HCT116 (cell line): ENCODE measurements around the gene ZBTB2.

Experiments
- ELF1 ChIP-seq: IDR thresholded peaks from 2 replicates; pipeline ENCODE4 v1.6.1; 2012; ENCODE audit warnings: low read depth, borderline replicate concordance
- EZH2 ChIP-seq: fragments of 200-600 bp; sonication (generic); IDR thresholded peaks from 2 replicates; pipeline ENCODE4 v1.6.1; 2017; ENCODE audit warnings: antibody characterized with exemption, mixed run types
- EZH2phosphoT487 ChIP-seq: fragments of 200-600 bp; IDR thresholded peaks from 2 replicates; pipeline ENCODE4 v1.6.1; 2018; ENCODE audit warnings: antibody characterized with exemption, borderline replicate concordance
- JUND ChIP-seq: IDR thresholded peaks from 2 replicates; pipeline ENCODE4 v1.6.1; 2012
- POLR2AphosphoS5 ChIP-seq: IDR thresholded peaks from 2 replicates; pipeline ENCODE4 v1.6.1; 2011; ENCODE audit warnings: mild to moderate bottlenecking, low read depth, low read length, moderate library complexity
- TCF7L2 ChIP-seq: IDR thresholded peaks from 2 replicates; pipeline ENCODE4 v1.7.0; 2011; ENCODE audit warnings: borderline replicate concordance, inconsistent platforms; ENCODE audit not compliant: insufficient read depth, insufficient read length; ENCODE audit errors: extremely low read depth
- ZFX ChIP-seq: fragments of 450-650 bp; IDR thresholded peaks from 2 replicates; pipeline ENCODE4 v1.6.1; 2017
- TF ChIP-seq, protein P1 (sequence below), 3 experiments: fragments of 200-600 bp in 1 of 3; sonication (generic) in 1 of 3; IDR thresholded peaks in 2 of 3; conservative IDR thresholded peaks in 1 of 3; 2 replicates each; pipeline ENCODE4 v1.5.1; 2012 to 2017; ENCODE audit warnings: low read depth in 2 of 3, low read length in 2 of 3, antibody characterized with exemption in 1 of 3, borderline replicate concordance in 1 of 3, control low read depth in 1 of 3, mild to moderate bottlenecking in 1 of 3, mixed read lengths in 1 of 3, mixed run types in 1 of 3, moderate library complexity in 1 of 3; ENCODE audit not compliant: insufficient read depth in 1 of 3
- TF ChIP-seq, protein P2 (sequence below): IDR thresholded peaks from 2 replicates; pipeline ENCODE4 v1.6.1; 2012; ENCODE audit warnings: low read depth
- TF ChIP-seq, protein P3 (sequence below): IDR thresholded peaks from 2 replicates; pipeline ENCODE4 v1.6.1; 2011; ENCODE audit warnings: mild to moderate bottlenecking, low read length, moderate library complexity; ENCODE audit not compliant: insufficient replicate concordance; ENCODE audit errors: extremely low read depth
- TF ChIP-seq, protein P4 (sequence below): IDR thresholded peaks from 2 replicates; pipeline ENCODE4 v1.6.1; 2012

DNA sequence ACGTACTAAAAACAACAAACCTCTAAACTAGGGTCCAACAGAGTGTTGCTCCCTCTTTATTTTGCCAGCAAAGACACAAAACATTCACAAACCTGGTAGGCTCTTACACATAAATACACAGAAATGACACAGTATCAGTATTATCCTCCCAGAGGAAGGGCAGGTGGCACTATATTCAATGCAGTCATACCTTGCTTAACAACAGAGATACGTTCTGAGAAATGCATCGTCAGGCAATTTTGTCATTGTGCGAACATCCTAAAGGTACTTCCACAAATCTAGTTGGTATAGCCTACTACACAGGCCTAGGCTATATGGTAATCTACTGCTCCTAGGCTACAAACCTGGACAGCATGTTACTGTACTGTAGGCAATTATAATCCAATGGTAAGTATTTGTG is 9.6 kb downstream of the ZBTB2 start:
- TF ChIP-seq, protein P1, sequence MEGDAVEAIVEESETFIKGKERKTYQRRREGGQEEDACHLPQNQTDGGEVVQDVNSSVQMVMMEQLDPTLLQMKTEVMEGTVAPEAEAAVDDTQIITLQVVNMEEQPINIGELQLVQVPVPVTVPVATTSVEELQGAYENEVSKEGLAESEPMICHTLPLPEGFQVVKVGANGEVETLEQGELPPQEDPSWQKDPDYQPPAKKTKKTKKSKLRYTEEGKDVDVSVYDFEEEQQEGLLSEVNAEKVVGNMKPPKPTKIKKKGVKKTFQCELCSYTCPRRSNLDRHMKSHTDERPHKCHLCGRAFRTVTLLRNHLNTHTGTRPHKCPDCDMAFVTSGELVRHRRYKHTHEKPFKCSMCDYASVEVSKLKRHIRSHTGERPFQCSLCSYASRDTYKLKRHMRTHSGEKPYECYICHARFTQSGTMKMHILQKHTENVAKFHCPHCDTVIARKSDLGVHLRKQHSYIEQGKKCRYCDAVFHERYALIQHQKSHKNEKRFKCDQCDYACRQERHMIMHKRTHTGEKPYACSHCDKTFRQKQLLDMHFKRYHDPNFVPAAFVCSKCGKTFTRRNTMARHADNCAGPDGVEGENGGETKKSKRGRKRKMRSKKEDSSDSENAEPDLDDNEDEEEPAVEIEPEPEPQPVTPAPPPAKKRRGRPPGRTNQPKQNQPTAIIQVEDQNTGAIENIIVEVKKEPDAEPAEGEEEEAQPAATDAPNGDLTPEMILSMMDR (IDR thresholded peaks at IDR 0.05 in 2 of 3, conservative IDR thresholded peaks at IDR 0.05 in 1 of 3; ENCODE audit: borderline replicate concordance in 1 of 3, insufficient read depth in 1 of 3, low read depth in 2 of 3, low read length in 2 of 3): no peak
- TF ChIP-seq ELF1 (no peak), POLR2AphosphoS5 (no peak), JUND (no peak), EZH2phosphoT487 (no peak), TCF7L2 (no peak), EZH2 (no peak), ZFX (no peak)
- TF ChIP-seq, protein P2, sequence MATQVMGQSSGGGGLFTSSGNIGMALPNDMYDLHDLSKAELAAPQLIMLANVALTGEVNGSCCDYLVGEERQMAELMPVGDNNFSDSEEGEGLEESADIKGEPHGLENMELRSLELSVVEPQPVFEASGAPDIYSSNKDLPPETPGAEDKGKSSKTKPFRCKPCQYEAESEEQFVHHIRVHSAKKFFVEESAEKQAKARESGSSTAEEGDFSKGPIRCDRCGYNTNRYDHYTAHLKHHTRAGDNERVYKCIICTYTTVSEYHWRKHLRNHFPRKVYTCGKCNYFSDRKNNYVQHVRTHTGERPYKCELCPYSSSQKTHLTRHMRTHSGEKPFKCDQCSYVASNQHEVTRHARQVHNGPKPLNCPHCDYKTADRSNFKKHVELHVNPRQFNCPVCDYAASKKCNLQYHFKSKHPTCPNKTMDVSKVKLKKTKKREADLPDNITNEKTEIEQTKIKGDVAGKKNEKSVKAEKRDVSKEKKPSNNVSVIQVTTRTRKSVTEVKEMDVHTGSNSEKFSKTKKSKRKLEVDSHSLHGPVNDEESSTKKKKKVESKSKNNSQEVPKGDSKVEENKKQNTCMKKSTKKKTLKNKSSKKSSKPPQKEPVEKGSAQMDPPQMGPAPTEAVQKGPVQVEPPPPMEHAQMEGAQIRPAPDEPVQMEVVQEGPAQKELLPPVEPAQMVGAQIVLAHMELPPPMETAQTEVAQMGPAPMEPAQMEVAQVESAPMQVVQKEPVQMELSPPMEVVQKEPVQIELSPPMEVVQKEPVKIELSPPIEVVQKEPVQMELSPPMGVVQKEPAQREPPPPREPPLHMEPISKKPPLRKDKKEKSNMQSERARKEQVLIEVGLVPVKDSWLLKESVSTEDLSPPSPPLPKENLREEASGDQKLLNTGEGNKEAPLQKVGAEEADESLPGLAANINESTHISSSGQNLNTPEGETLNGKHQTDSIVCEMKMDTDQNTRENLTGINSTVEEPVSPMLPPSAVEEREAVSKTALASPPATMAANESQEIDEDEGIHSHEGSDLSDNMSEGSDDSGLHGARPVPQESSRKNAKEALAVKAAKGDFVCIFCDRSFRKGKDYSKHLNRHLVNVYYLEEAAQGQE: no peak
- TF ChIP-seq, protein P3, sequence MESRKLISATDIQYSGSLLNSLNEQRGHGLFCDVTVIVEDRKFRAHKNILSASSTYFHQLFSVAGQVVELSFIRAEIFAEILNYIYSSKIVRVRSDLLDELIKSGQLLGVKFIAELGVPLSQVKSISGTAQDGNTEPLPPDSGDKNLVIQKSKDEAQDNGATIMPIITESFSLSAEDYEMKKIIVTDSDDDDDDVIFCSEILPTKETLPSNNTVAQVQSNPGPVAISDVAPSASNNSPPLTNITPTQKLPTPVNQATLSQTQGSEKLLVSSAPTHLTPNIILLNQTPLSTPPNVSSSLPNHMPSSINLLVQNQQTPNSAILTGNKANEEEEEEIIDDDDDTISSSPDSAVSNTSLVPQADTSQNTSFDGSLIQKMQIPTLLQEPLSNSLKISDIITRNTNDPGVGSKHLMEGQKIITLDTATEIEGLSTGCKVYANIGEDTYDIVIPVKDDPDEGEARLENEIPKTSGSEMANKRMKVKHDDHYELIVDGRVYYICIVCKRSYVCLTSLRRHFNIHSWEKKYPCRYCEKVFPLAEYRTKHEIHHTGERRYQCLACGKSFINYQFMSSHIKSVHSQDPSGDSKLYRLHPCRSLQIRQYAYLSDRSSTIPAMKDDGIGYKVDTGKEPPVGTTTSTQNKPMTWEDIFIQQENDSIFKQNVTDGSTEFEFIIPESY: no peak
- TF ChIP-seq, protein P4, sequence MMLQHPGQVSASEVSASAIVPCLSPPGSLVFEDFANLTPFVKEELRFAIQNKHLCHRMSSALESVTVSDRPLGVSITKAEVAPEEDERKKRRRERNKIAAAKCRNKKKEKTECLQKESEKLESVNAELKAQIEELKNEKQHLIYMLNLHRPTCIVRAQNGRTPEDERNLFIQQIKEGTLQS: no peak
